ENCODE data around the gene HIBADH.

DNA sequence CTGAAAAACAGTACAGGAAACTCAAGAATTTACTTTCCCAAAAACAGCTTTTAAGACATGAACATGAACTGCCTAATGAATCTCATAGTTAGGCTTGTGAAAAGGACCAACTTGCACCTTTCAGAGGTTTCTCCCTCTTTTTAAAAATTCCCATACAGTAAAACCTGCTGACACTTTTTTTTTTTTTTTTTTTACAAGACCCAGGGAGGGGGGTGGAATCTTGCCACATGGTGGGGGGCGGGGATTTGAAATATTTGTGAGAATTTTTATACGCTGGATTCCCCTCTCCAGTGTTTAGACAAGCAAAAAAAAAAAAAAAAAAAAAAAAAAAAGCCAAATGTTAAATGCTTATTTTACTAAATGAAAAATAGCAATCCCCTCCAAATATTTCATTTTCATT, 57.4 kb downstream of the HIBADH start:
- TF ChIP-seq, protein P1, sequence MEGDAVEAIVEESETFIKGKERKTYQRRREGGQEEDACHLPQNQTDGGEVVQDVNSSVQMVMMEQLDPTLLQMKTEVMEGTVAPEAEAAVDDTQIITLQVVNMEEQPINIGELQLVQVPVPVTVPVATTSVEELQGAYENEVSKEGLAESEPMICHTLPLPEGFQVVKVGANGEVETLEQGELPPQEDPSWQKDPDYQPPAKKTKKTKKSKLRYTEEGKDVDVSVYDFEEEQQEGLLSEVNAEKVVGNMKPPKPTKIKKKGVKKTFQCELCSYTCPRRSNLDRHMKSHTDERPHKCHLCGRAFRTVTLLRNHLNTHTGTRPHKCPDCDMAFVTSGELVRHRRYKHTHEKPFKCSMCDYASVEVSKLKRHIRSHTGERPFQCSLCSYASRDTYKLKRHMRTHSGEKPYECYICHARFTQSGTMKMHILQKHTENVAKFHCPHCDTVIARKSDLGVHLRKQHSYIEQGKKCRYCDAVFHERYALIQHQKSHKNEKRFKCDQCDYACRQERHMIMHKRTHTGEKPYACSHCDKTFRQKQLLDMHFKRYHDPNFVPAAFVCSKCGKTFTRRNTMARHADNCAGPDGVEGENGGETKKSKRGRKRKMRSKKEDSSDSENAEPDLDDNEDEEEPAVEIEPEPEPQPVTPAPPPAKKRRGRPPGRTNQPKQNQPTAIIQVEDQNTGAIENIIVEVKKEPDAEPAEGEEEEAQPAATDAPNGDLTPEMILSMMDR (IDR thresholded peaks at IDR 0.05 in 2 of 3, conservative IDR thresholded peaks at IDR 0.05 in 1 of 3; ENCODE audit: insufficient read depth in 2 of 3, low read depth in 1 of 3, low read length in 3 of 3): no peak
- no peak for TF ChIP-seq MYNN (IDR thresholded peaks at IDR 0.05)
- TF ChIP-seq MYNN (CRISPR knock-in tag; IDR thresholded peaks at IDR 0.05): no peak
- no peak for TF ChIP-seq POLR2A (conservative IDR thresholded peaks at IDR 0.05)
- no peak for TF ChIP-seq RB1 (IDR thresholded peaks at IDR 0.05; ENCODE audit: low read depth)
